HepG2 (cell line): Measurements from ENCODE around the gene ADGRG1. TPM values are rescaled to one million over a fixed set of nuclear protein-coding genes. Genes with fewer than 3 reads are reported as not detected.

Experiments
- EHMT2 ChIP-seq: fragments of 200-600 bp; sonication (generic); IDR thresholded peaks from 2 replicates; pipeline ENCODE4 v1.7.0; 2017; ENCODE audit warnings: antibody characterized with exemption, low read depth, low read length, borderline replicate concordance
- HOXA9 ChIP-seq: sonication (generic); formaldehyde crosslinking; IDR thresholded peaks from 2 replicates; pipeline ENCODE4 v1.8.1; 2022; ENCODE audit warnings: missing genetic modification reagents, mild to moderate bottlenecking, moderate library complexity, borderline replicate concordance
- KDM5A ChIP-seq: fragments of 200-600 bp; sonication (generic); IDR thresholded peaks from 2 replicates; pipeline ENCODE4 v1.7.0; 2018; ENCODE audit warnings: antibody characterized with exemption, mild to moderate bottlenecking, low read length, borderline replicate concordance
- KLF13 ChIP-seq: sonication (generic); formaldehyde crosslinking; IDR thresholded peaks from 2 replicates; pipeline ENCODE4 v1.4.0; 2020; ENCODE audit warnings: mild to moderate bottlenecking, missing genetic modification reagents
- NFYB ChIP-seq: sonication (generic); formaldehyde crosslinking; IDR thresholded peaks from 2 replicates; pipeline ENCODE4 v1.4.0; 2020; ENCODE audit warnings: missing genetic modification reagents
- NR2F1 ChIP-seq, 2 experiments: fragments of 450-650 bp in 1 of 2; formaldehyde crosslinking in 1 of 2; IDR thresholded peaks; 2 replicates each; pipeline versions ENCODE4 v1.5.0 to v1.6.1; 2016 to 2020; ENCODE audit warnings: mild to moderate bottlenecking in 1 of 2, missing compliant biosample characterization in 1 of 2, missing genetic modification reagents in 1 of 2, moderate library complexity in 1 of 2
- RARG ChIP-seq: sonication (generic); formaldehyde crosslinking; IDR thresholded peaks from 2 replicates; pipeline ENCODE4 v1.4.0; 2020; ENCODE audit warnings: low read depth, mild to moderate bottlenecking, missing genetic modification reagents
- RFXANK ChIP-seq: IDR thresholded peaks from 2 replicates; pipeline ENCODE4 v1.6.1; 2016
- ZNF501 ChIP-seq: sonication (generic); formaldehyde crosslinking; IDR thresholded peaks from 2 replicates; pipeline ENCODE4 v1.5.1; 2020; ENCODE audit warnings: mild to moderate bottlenecking, moderate library complexity, missing genetic modification reagents
- ZNF616 ChIP-seq: sonication (generic); formaldehyde crosslinking; IDR thresholded peaks from 2 replicates; pipeline ENCODE4 v1.5.0; 2020; ENCODE audit warnings: low read depth, mild to moderate bottlenecking, missing genetic modification reagents
- polyA plus RNA-seq, 8 experiments: library from polyadenylated mRNA; depleted of rRNA in 3 of 8; stranded (reverse) in 7 of 8; unstranded in 1 of 8; fragments of >200 nt; fragmentation: Illumina TruSeq in 4 of 8; extraction: Trizol in 4 of 8; gene quantifications; 2 replicates each; pipeline versions ENCODE4 v1.2.1 to v1.2.3, GENCODE V29; 2011 to 2016; ENCODE audit warnings: low read depth in 4 of 8, missing spikeins in 1 of 8, mixed read lengths in 1 of 8; ENCODE audit not compliant: insufficient read depth in 1 of 8
- total RNA-seq, 5 experiments: library from RNA; depleted of rRNA; stranded (reverse); fragments of >200 nt; fragmentation: Illumina TruSeq; extraction: Trizol; gene quantifications; 2 replicates each; pipeline ENCODE4 v1.2.3, GENCODE V29; 2016; ENCODE audit warnings: low read depth in 1 of 5
- TF ChIP-seq, protein P1 (sequence below): sonication (generic); formaldehyde crosslinking; IDR thresholded peaks from 2 replicates; pipeline ENCODE4 v1.4.0; 2020; ENCODE audit warnings: missing genetic modification reagents
- TF ChIP-seq, protein P2 (sequence below), 2 experiments: IDR thresholded peaks; 2 replicates each; pipeline ENCODE4 v1.6.1; 2011 to 2012; ENCODE audit warnings: low read length in 2 of 2, borderline replicate concordance in 1 of 2, low read depth in 1 of 2, mild to moderate bottlenecking in 1 of 2, moderate library complexity in 1 of 2
- TF ChIP-seq, protein P3 (sequence below): sonication (generic); formaldehyde crosslinking; IDR thresholded peaks from 2 replicates; pipeline ENCODE4 v1.4.0; 2020; ENCODE audit warnings: missing genetic modification reagents, low read depth, mild to moderate bottlenecking, borderline replicate concordance
- TF ChIP-seq, protein P4 (sequence below): sonication (generic); formaldehyde crosslinking; IDR thresholded peaks from 2 replicates; pipeline ENCODE4; 2020; ENCODE audit warnings: missing genetic modification reagents, mild to moderate bottlenecking, borderline replicate concordance
- TF ChIP-seq, protein P5 (sequence below): fragments of 450-650 bp; IDR thresholded peaks from 2 replicates; pipeline ENCODE4 v1.6.1; 2016

Gene ADGRG1
- total and polyA plus RNA-seq, 2 of the 13 experiments (the other 11 are each of a cell fraction or from before 2014, with no cell fraction given), result 2.7 to 5.9 TPM

DNA sequence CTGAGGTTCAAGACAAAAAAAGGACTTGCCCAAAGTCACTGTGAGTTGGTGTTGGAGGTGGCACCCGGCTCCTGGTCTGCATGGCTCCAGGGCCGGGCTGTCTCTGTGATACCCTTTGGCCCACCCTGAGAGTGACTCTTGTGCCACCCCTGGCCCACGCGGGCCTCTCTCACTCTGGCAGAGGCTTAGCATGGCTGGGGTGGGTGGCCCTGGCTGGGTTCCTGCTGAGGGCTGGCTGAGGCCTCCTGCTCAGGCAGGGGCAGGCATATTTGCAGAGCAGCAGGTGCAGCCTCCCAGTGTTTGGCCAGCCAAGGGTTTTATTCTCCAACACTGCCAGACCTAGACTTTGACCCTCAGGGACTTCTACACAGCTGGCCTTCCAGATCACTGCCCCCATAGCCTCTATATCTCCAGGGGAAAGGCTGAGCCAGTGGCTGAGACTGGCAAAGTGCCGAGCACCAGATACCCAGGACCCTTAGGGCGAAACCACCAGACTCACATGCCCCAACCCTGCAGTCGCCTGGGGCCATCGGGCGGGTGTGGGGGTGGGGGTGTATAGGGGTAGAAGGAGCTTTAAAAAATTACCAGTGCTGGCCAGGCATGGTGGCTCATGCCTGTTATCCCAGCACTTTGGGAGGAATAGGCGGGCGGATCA lies 21.5 kb upstream of the ADGRG1 start (continued):
- TF ChIP-seq, protein P1, sequence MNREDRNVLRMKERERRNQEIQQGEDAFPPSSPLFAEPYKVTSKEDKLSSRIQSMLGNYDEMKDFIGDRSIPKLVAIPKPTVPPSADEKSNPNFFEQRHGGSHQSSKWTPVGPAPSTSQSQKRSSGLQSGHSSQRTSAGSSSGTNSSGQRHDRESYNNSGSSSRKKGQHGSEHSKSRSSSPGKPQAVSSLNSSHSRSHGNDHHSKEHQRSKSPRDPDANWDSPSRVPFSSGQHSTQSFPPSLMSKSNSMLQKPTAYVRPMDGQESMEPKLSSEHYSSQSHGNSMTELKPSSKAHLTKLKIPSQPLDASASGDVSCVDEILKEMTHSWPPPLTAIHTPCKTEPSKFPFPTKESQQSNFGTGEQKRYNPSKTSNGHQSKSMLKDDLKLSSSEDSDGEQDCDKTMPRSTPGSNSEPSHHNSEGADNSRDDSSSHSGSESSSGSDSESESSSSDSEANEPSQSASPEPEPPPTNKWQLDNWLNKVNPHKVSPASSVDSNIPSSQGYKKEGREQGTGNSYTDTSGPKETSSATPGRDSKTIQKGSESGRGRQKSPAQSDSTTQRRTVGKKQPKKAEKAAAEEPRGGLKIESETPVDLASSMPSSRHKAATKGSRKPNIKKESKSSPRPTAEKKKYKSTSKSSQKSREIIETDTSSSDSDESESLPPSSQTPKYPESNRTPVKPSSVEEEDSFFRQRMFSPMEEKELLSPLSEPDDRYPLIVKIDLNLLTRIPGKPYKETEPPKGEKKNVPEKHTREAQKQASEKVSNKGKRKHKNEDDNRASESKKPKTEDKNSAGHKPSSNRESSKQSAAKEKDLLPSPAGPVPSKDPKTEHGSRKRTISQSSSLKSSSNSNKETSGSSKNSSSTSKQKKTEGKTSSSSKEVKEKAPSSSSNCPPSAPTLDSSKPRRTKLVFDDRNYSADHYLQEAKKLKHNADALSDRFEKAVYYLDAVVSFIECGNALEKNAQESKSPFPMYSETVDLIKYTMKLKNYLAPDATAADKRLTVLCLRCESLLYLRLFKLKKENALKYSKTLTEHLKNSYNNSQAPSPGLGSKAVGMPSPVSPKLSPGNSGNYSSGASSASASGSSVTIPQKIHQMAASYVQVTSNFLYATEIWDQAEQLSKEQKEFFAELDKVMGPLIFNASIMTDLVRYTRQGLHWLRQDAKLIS (CRISPR knock-in tag), result no peak
- TF ChIP-seq NFYB (CRISPR knock-in tag) (no peak), HOXA9 (CRISPR knock-in tag) (no peak), RFXANK (no peak), EHMT2 (no peak), RARG (CRISPR knock-in tag) (no peak), ZNF616 (CRISPR knock-in tag) (no peak), NR2F1 (CRISPR knock-in tag; IDR thresholded peaks at IDR 0.05) (no peak), ZNF501 (CRISPR knock-in tag) (peak; percentile 72), KDM5A (no peak), KLF13 (CRISPR knock-in tag) (no peak)
- TF ChIP-seq, protein P2, sequence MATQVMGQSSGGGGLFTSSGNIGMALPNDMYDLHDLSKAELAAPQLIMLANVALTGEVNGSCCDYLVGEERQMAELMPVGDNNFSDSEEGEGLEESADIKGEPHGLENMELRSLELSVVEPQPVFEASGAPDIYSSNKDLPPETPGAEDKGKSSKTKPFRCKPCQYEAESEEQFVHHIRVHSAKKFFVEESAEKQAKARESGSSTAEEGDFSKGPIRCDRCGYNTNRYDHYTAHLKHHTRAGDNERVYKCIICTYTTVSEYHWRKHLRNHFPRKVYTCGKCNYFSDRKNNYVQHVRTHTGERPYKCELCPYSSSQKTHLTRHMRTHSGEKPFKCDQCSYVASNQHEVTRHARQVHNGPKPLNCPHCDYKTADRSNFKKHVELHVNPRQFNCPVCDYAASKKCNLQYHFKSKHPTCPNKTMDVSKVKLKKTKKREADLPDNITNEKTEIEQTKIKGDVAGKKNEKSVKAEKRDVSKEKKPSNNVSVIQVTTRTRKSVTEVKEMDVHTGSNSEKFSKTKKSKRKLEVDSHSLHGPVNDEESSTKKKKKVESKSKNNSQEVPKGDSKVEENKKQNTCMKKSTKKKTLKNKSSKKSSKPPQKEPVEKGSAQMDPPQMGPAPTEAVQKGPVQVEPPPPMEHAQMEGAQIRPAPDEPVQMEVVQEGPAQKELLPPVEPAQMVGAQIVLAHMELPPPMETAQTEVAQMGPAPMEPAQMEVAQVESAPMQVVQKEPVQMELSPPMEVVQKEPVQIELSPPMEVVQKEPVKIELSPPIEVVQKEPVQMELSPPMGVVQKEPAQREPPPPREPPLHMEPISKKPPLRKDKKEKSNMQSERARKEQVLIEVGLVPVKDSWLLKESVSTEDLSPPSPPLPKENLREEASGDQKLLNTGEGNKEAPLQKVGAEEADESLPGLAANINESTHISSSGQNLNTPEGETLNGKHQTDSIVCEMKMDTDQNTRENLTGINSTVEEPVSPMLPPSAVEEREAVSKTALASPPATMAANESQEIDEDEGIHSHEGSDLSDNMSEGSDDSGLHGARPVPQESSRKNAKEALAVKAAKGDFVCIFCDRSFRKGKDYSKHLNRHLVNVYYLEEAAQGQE (IDR thresholded peaks at IDR 0.05; ENCODE audit: borderline replicate concordance in 1 of 2, low read depth in 1 of 2, low read length in 2 of 2), result 0 out of 4 replicates have a peak, but pooled peaks of 1 of the 2 experiments have one; percentile 30
- TF ChIP-seq, protein P3, sequence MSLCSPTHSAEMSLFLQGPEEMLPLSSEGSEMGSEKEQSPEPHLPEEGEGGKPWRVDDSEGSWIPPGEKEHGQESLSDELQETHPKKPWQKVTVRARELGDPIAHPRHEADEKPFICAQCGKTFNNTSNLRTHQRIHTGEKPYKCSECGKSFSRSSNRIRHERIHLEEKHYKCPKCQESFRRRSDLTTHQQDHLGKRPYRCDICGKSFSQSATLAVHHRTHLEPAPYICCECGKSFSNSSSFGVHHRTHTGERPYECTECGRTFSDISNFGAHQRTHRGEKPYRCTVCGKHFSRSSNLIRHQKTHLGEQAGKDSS (CRISPR knock-in tag), result no peak
- TF ChIP-seq, protein P4, sequence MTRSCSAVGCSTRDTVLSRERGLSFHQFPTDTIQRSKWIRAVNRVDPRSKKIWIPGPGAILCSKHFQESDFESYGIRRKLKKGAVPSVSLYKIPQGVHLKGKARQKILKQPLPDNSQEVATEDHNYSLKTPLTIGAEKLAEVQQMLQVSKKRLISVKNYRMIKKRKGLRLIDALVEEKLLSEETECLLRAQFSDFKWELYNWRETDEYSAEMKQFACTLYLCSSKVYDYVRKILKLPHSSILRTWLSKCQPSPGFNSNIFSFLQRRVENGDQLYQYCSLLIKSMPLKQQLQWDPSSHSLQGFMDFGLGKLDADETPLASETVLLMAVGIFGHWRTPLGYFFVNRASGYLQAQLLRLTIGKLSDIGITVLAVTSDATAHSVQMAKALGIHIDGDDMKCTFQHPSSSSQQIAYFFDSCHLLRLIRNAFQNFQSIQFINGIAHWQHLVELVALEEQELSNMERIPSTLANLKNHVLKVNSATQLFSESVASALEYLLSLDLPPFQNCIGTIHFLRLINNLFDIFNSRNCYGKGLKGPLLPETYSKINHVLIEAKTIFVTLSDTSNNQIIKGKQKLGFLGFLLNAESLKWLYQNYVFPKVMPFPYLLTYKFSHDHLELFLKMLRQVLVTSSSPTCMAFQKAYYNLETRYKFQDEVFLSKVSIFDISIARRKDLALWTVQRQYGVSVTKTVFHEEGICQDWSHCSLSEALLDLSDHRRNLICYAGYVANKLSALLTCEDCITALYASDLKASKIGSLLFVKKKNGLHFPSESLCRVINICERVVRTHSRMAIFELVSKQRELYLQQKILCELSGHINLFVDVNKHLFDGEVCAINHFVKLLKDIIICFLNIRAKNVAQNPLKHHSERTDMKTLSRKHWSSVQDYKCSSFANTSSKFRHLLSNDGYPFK (CRISPR knock-in tag), result peak; percentile 60; the same call in 1 of the 2 replicates
- TF ChIP-seq, protein P5, sequence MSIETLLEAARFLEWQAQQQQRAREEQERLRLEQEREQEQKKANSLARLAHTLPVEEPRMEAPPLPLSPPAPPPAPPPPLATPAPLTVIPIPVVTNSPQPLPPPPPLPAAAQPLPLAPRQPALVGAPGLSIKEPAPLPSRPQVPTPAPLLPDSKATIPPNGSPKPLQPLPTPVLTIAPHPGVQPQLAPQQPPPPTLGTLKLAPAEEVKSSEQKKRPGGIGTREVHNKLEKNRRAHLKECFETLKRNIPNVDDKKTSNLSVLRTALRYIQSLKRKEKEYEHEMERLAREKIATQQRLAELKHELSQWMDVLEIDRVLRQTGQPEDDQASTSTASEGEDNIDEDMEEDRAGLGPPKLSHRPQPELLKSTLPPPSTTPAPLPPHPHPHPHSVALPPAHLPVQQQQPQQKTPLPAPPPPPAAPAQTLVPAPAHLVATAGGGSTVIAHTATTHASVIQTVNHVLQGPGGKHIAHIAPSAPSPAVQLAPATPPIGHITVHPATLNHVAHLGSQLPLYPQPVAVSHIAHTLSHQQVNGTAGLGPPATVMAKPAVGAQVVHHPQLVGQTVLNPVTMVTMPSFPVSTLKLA, result no peak
